Lower leg skin (tissue), 4 donors: ENCODE measurements around the gene TMEM125. TPM values are rescaled to one million over a fixed set of nuclear protein-coding genes. Genes with fewer than 3 reads are reported as not detected.

ENCODE experiments used
- DNase-seq, 2 donors: peaks; one replicate each; pipeline ENCODE4 v3.0.0-alpha.2; 2019; ENCODE audit warnings: low spot score in 2 of 2
- H3K4me3 ChIP-seq: fragments of 200-600 bp; sonication (generic); 2 replicates; pipeline ENCODE4 v1.5.1; 2017; ENCODE audit warnings: mild to moderate bottlenecking, low read depth; ENCODE audit not compliant: poor library complexity, severe bottlenecking
- POLR2A ChIP-seq, 2 donors: fragments of 450-650 bp; IDR thresholded peaks; one replicate each; pipeline ENCODE4 v1.6.1; 2016 to 2017; ENCODE audit warnings: antibody characterized with exemption in 2 of 2, mild to moderate bottlenecking in 1 of 2, moderate library complexity in 1 of 2
- WGBS, 2 donors: methylation state at CpG; one replicate each; pipeline ENCODE4 v1.1.5; 2018; 5-methylcytosine and 5-hydroxymethylcytosine counted together
- intact Hi-C: fragments of 100-400 bp; cut with DNase I; formaldehyde crosslinking; loops from one replicate; pipeline ENCODE4 v1.15.0; 2023; ENCODE audit warnings: low total_unique reads
- total RNA-seq, 4 donors: library from RNA; depleted of rRNA; stranded (reverse); fragments of >200 nt; gene quantifications; one replicate each; pipeline ENCODE4 v1.1.0, GENCODE V29; 2016
- TF ChIP-seq, protein P1 (sequence below), 3 donors: fragments of 450-650 bp; IDR thresholded peaks; one replicate each; pipeline ENCODE4 v1.5.1; 2016; ENCODE audit warnings: antibody characterized with exemption in 3 of 3, mild to moderate bottlenecking in 3 of 3, moderate library complexity in 2 of 3

Gene TMEM125
- total RNA-seq, 4 donors from 2014 or later, result 13.6 to 34.5 (median 19.0) TPM

DNA sequence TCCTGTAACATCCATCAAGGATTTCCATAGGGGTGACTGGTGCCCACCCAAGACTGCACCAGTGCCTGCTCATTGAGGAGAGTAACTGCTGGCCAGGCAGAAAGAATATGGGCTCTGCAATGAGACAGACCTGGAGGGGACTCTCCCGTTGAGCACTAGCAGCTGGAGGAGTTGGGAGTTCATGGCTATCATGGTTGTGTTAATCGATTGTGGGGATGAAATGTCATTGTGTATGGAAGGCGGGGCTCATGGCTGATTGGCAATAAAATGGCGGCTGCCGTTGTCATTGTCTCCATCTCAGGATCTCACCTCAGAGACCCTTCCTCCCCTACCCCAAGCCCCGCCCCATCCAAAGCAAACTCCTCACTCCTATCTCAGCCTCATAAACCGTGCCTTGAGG lies 3.9 kb downstream of the TMEM125 start:
- peak in 1 of 2 donors; percentile 74 for DNase-seq
- WGBS, 2 donors, result 96% methylated on average over 7 of the region's 7 CpGs
- no peak overlapping the region for H3K4me3 ChIP-seq
- intact Hi-C loops, result no loop called here
- TF ChIP-seq, protein P1, sequence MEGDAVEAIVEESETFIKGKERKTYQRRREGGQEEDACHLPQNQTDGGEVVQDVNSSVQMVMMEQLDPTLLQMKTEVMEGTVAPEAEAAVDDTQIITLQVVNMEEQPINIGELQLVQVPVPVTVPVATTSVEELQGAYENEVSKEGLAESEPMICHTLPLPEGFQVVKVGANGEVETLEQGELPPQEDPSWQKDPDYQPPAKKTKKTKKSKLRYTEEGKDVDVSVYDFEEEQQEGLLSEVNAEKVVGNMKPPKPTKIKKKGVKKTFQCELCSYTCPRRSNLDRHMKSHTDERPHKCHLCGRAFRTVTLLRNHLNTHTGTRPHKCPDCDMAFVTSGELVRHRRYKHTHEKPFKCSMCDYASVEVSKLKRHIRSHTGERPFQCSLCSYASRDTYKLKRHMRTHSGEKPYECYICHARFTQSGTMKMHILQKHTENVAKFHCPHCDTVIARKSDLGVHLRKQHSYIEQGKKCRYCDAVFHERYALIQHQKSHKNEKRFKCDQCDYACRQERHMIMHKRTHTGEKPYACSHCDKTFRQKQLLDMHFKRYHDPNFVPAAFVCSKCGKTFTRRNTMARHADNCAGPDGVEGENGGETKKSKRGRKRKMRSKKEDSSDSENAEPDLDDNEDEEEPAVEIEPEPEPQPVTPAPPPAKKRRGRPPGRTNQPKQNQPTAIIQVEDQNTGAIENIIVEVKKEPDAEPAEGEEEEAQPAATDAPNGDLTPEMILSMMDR (IDR thresholded peaks at IDR 0.05), result no peak
- no peak for TF ChIP-seq POLR2A (IDR thresholded peaks at IDR 0.05)

DNA sequence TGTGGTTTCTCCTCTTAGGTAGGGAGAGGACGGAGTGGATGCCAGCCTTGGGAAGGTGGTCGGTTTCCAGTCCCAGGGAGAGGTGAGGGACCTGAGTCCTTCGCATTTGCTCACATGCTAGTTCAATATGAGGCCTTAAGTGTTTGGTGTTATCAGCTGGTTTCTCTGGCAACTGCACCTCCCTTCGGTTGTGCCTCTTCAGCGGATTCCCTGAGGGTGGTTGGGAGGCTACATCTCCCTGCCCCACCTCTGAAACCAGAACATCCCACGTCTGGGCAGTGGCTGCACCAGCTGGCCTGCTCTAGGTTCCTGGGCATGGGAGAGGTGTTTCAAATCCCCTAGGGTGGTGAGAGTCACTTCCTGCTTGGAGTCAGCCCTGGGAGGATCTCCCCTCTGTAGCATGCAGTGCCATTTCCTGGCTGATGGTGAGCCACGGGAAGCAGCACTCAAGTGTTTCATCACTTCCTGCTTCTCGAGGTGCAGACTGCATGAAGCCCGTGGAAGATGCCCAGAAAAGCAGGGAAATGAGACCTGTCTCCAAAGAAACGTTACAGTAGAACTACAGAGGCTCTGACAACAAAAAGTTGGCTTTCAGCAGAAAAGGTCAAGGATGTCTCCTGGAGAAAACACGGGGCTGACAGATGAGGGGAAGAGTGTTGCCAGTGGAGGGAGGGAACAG lies 4.5 kb downstream of the TMEM125 start:
- H3K4me3 ChIP-seq, result no peak overlapping the region
- TF ChIP-seq, protein P1 (IDR thresholded peaks at IDR 0.05), result no peak
- TF ChIP-seq POLR2A (IDR thresholded peaks at IDR 0.05), result no peak
- 40 to 41% methylated on average over 11 of the region's 11 CpGs for WGBS, 2 donors
- DNase-seq, result peak in 1 of 2 donors; percentile 78
- intact Hi-C loops, result no loop called here

DNA sequence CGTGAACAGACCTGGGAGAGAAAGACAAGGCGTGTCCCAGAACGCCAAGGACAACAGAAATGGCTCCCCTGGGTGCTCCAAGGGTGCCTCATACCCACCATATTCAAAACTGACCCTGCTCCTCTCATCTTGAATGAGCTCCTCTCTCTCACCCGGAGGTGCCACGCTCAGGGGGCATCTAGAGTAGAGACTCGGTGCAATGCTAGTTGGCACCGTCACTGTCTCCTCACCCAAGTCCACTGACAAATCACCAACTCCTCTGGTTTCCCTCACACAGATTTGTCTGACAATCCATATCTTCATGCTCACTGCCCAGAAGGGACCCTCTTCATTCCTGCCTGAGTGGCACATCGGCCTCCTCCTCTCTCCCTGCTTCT lies 5.0 kb downstream of the TMEM125 start:
- 80 to 81% methylated on average over 8 of the region's 8 CpGs for WGBS, 2 donors
- intact Hi-C loops, result no loop called here
- peak in 1 of 2 donors; percentile 53 for DNase-seq
- TF ChIP-seq, protein P1 (IDR thresholded peaks at IDR 0.05), result no peak
- H3K4me3 ChIP-seq, result no peak overlapping the region

DNA sequence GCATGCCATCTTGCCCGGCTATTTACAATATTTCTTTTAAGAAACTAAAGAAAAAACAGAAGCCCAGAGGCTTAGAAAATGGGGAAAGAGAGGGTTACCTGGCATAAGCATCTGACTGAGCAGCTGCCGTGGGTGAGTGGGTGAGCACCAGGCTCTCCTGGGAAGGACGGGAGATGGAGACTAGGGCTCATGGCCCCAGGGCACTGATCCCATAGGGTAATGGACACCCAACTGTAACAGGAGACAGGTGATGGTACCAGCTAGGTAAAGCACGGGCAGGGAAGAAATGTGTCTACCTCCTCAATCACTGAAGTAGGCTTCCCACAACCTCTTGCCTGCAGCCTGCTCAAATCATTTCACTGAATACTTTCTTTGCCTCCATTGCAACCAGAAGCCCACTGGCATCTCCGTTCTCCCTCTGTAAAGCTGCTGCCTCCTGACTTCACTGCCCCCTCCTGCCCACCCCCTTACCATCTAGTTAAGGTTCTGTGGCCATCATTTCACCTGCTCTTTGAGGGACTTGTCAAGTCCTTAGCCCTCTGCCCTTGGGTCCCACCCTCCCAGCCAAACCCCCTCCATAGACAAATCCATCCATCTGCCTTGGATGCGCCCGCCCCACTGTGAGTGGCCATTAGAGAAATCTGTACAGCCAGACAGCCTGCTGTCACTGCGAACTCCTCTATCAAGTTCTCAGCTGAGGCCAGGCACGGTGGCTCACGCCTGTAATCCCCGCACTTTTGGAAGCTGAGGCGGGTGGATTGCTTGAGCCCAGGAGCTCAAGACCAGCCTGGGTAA lies 6.2 kb downstream of the TMEM125 start:
- peak in 1 of 2 donors; percentile 69 for DNase-seq
- 81 to 88% methylated on average over 12 of the region's 12 CpGs for WGBS, 2 donors
- intact Hi-C loops, result no loop called here
- no peak overlapping the region for H3K4me3 ChIP-seq
- no peak for TF ChIP-seq POLR2A (IDR thresholded peaks at IDR 0.05)
- TF ChIP-seq, protein P1 (IDR thresholded peaks at IDR 0.05), result no peak

DNA sequence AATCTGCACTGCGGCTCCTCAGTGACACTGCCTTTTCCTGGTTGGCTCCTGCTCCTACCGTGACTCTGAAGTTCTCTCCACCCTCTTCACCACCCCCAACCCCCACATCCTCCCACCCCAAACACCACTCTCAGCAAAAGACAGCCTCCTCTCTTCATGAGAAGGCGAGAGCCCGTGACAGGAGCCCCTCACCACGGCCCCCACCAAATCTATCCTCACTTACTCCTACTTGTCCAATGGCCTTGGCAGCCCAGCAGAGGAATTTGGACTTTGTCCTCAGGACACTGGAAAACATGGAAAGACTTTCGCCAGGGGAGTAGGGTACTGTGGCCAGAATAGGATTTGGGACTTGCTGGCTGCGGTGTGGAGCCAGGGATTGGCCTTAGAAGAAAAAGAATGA lies 6.9 kb downstream of the TMEM125 start:
- H3K4me3 ChIP-seq, result no peak overlapping the region
- 80 to 82% methylated on average over 7 of the region's 7 CpGs for WGBS, 2 donors
- intact Hi-C loops, result no loop called here
- TF ChIP-seq, protein P1 (IDR thresholded peaks at IDR 0.05), result no peak
- no peak for TF ChIP-seq POLR2A (IDR thresholded peaks at IDR 0.05)
- DNase-seq, result peak in 1 of 2 donors; percentile 68
